ENCODE results near the gene ATAD2B. TPM values are rescaled to one million over a fixed set of nuclear protein-coding genes. Genes with fewer than 3 reads are reported as not detected.

The ATAD2B gene
- total RNA-seq, 4 donors from 2014 or later: 39.0 to 56.9 (median 45.2) TPM

DNA sequence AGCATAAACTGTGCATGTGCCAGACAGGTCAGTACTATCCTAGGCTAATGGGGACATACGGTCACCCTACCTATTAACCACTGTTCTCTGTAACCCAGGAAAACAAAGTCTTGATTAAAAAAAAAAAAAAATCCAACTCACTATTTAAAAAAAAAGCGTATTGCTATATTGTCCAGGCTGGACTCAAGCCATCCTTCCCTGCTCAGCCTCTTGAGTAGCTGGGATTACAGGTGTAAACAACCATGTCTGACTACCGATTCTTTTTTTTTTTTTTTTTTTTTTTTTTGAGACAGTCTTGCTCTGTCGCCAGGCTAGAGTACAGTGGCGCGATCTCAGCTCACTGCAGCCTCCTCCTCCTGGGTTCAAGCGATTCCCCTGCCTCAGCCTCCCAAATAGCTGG is 11.6 kb downstream of the ATAD2B start:
- 92 to 96% methylated on average over 7 of the region's 7 CpGs for WGBS, 2 donors
- H3K27me3 ChIP-seq: no peaks in the 10 kb centered on the region
- DNase-seq (ENCODE audit: low spot score in 2 of 2): no peak

DNA sequence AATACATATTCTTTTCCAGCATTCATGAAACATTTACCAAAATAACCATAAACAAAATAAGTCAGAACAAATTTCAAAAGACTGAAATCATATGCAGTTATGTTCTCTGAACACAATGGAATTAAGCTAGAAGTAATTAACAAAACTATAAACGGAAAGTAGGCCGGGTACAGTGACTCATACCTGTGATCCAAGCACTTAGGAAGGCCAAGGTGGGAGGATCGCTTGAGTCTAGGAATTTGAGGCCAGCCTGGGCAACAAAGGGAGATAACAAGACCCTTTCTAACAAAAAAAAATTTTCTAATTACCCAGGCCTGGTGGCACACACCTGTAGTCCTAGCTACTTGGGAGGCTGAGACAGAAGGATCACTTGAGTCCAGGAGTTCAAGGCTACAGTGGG is 14.9 kb downstream of the ATAD2B start:
- no peak overlapping the region for H3K4me3 ChIP-seq
- H3K36me3 ChIP-seq: no peaks in the 10 kb centered on the region
- H3K4me1 ChIP-seq: peaks cover 0 to 26% (median 2%) of the 10 kb centered on the region in 4 donors
- H3K27me3 ChIP-seq: no peaks in the 10 kb centered on the region
- no peak overlapping the region for H3K27ac ChIP-seq
- no peak for TF ChIP-seq EP300 (IDR thresholded peaks at IDR 0.05)
- TF ChIP-seq, protein P1, sequence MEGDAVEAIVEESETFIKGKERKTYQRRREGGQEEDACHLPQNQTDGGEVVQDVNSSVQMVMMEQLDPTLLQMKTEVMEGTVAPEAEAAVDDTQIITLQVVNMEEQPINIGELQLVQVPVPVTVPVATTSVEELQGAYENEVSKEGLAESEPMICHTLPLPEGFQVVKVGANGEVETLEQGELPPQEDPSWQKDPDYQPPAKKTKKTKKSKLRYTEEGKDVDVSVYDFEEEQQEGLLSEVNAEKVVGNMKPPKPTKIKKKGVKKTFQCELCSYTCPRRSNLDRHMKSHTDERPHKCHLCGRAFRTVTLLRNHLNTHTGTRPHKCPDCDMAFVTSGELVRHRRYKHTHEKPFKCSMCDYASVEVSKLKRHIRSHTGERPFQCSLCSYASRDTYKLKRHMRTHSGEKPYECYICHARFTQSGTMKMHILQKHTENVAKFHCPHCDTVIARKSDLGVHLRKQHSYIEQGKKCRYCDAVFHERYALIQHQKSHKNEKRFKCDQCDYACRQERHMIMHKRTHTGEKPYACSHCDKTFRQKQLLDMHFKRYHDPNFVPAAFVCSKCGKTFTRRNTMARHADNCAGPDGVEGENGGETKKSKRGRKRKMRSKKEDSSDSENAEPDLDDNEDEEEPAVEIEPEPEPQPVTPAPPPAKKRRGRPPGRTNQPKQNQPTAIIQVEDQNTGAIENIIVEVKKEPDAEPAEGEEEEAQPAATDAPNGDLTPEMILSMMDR (IDR thresholded peaks at IDR 0.05): no peak
- H3K9me3 ChIP-seq: no peaks in the 10 kb centered on the region
- no peak for DNase-seq (ENCODE audit: low spot score in 2 of 2)
- 84 to 87% methylated on average over 3 of the region's 3 CpGs for WGBS, 2 donors

More for the DNA sequence above, 11.6 kb downstream of the ATAD2B start:
- Histone ChIP-seq H3K9me3 (no peaks in the 10 kb centered on the region), H3K4me3 (no peak overlapping the region), H3K36me3 (no peaks in the 10 kb centered on the region), H3K4me1 (peaks cover 0 to 37% (median 2%) of the 10 kb centered on the region in 4 donors), H3K27ac (no peak overlapping the region)
- TF ChIP-seq, protein P1 (IDR thresholded peaks at IDR 0.05): no peak
- TF ChIP-seq POLR2A (IDR thresholded peaks at IDR 0.05) (no peak), EP300 (IDR thresholded peaks at IDR 0.05) (no peak)

DNA sequence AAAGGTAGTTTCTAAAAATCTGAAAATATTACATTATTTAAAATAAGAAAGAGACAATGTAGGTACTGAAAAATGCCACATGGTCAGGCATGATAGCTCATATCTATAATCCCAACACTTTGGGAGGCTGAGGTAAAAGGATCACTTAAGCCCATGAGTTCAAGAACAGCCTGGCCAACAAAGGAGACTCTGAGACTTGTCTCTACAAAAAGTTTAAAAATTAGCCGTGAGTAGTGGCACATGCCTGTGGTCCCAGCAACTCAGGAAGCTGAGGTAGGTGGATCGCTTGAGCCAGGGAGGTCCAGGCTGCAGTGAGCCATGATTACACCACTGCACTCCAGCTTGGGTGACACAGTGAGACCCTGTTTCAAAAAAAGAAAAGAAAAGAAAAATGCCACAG is 21.8 kb downstream of the ATAD2B start:
- H3K4me3 ChIP-seq: no peak overlapping the region
- H3K9me3 ChIP-seq: no peaks in the 10 kb centered on the region
- no peaks in the 10 kb centered on the region for H3K27me3 ChIP-seq
- no peak overlapping the region for H3K27ac ChIP-seq
- 42 to 51% methylated on average over 2 of the region's 2 CpGs for WGBS, 2 donors
- H3K4me1 ChIP-seq: peaks cover 0 to 56% (median 13%) of the 10 kb centered on the region in 4 donors
- TF ChIP-seq, protein P1 (IDR thresholded peaks at IDR 0.05): no peak
- no peak for TF ChIP-seq EP300 (IDR thresholded peaks at IDR 0.05)
- no peak for TF ChIP-seq POLR2A (IDR thresholded peaks at IDR 0.05)
- no peaks in the 10 kb centered on the region for H3K36me3 ChIP-seq
- no peak for DNase-seq (ENCODE audit: low spot score in 2 of 2)

DNA sequence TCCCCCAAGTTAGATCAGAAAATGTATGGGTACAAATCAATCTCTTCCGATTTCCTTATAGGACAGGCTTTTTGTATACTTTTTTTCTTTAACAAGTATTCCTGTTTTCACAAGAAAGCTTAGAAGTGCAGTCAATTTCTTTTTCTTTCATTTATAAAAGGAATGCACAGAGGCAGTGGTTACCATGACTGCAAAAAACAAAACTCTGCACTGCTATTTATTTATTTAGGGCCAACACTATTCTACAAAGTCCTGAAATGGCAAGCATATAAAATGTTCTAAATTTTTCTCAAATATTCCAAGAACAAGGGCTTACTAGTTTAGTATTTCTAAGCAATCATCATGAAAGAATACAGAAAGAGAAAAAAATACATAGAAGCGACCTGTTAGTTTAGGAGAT is 22.2 kb downstream of the ATAD2B start:
- Histone ChIP-seq H3K4me3 (no peak overlapping the region), H3K4me1 (peaks cover 0 to 59% (median 13%) of the 10 kb centered on the region in 4 donors), H3K36me3 (no peaks in the 10 kb centered on the region), H3K9me3 (no peaks in the 10 kb centered on the region), H3K27ac (no peak overlapping the region), H3K27me3 (no peaks in the 10 kb centered on the region)
- WGBS, 2 donors: 56 to 60% methylated on average over 2 of the region's 2 CpGs
- TF ChIP-seq POLR2A (IDR thresholded peaks at IDR 0.05) (no peak), EP300 (IDR thresholded peaks at IDR 0.05) (no peak)
- TF ChIP-seq, protein P1 (IDR thresholded peaks at IDR 0.05): no peak
- DNase-seq (ENCODE audit: low spot score in 2 of 2): no peak

DNA sequence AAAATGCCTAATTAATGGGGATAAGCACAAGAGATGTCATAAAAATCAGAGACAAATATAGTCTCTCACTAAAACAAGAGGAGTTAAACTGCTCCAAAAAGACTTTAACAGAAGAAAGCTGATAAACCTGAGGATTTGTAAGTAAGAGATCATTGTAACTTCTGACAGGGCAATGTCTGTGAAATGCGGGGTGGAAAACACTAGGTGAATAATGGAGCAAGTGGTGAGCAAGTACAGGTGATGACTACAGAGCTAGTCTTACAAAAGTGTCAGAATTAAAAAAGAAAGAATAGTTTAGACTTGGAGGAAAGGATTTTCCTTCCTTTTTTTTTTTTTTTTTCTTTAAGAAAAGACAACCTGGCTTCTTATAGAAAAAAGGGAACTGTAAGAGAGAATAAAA is 22.7 kb downstream of the ATAD2B start:
- H3K4me1 ChIP-seq: peaks cover 0 to 56% (median 13%) of the 10 kb centered on the region in 4 donors
- 87 to 96% methylated on average over 1 of the region's 1 CpG for WGBS, 2 donors

More for the DNA sequence above, 22.7 kb downstream of the ATAD2B start:
- DNase-seq (ENCODE audit: low spot score in 2 of 2): no peak
- TF ChIP-seq POLR2A (IDR thresholded peaks at IDR 0.05): no peak
- TF ChIP-seq, protein P1 (IDR thresholded peaks at IDR 0.05): no peak
- TF ChIP-seq EP300 (IDR thresholded peaks at IDR 0.05): no peak
- Histone ChIP-seq H3K36me3 (no peaks in the 10 kb centered on the region), H3K27me3 (no peaks in the 10 kb centered on the region), H3K9me3 (no peaks in the 10 kb centered on the region), H3K4me3 (no peak overlapping the region), H3K27ac (no peak overlapping the region)
